Erythroblast (primary cell): Measurements from ENCODE around the gene CELF4.

Experiments used
- GATA1 ChIP-seq: IDR thresholded peaks from 2 replicates; pipeline ENCODE4 v1.6.1; 2011; ENCODE audit warnings: low read depth, mild to moderate bottlenecking, control low read depth, low read length, moderate library complexity
- POLR2A ChIP-seq: IDR thresholded peaks from 2 replicates; pipeline ENCODE4 v1.6.1; 2011; ENCODE audit warnings: mild to moderate bottlenecking, low read length

DNA sequence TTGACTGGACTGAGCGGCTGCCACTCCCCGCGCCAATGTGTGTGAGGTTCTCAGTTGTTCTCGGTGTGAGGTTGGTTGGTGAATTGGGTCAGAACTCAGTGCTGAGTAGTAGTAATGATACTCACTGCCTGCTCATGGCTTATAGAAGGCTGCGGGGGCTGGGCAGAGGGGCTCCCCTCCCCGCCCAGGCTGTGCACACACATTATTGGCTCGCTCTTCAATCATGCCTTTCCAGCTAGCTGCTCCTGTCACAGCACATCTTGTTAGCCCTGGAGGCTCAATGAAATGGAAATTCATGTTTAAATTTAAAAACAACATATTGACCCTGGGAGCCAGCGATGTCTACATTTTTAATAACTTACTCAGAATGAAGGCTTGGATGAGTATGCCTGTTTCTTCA is 152.8 kb downstream of the CELF4 start:
- TF ChIP-seq POLR2A (no peak), GATA1 (no peak)
